NK-92 (cell line): ENCODE results near the gene ALG5.

Experiments used
- DNase-seq: peaks from one replicate; lab custom pipeline; 2025; ENCODE audit not compliant: unreplicated experiment; lab: John Stamatoyannopoulos, UW

ALG5 gene

DNA sequence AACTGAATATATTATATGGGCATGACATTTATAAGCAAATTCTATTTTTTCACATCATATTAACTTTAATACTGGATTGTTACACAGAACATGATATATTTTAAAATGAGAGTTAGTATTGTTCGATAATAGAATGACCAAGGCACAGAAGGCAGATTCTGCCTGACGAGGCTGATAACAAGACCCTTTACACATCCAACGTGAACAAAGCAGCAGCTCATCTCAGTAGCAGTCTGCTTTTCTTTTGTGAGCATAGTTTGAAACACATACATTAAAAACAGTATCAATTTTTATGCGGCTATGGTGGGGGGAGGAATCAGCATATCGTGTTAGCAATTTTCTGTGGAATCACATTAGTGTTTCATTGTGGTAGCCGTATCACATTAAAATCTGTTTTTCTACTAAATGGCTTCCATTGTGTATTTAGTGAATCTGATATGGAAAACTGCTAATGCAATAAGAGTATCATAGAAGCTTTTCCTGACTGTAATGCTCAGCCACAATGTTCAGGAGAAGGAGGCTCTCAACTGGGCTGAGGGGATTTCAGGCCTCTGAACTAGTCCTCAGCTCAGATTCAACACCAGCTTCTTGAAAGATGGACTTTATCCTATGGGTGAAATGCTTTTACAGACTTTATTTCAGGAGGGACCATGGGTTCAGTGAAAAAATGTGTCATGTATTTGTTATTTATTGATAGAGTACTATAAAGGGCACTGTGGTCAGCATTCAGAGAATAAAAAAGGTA is 83.1 kb downstream of the ALG5 start:
- no peak for DNase-seq

DNA sequence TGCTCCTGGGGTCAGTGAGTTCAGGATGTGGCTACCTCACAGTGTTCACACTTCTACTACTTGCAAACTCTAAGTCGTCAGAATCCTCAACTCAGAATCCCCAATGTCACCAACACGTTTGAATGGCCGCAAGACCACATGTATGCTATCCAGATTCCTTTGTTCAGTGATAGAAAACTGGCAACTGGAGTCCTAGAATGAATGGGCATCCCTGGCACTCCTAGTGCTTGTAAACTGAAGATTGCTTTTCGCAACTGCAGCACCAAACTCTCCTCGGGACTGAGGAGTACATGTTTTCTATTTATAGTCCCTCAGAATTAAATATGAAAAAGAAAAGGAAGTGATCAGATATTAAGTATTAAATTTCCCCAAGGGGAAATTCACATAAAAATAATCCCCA is 84.0 kb downstream of the ALG5 start:
- no peak for DNase-seq

DNA sequence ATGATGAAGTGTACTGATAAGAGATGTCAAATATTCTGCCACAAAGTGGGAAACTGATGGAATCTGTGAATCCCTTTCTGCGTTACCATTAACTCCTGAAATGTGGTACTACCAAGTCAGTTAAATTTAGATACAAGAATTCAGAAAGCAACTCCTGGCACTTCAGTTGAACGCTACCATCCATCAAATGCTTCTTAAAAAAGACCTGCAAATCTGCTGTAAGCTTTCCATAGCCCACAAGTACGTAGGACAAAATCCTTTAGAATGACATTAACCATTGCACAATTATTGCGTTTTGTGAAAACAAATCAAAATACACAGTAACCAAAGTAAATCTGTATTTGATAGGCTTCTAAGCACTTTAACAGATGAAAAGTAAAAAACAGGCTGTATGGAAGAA is 84.5 kb downstream of the ALG5 start:
- DNase-seq, result no peak

DNA sequence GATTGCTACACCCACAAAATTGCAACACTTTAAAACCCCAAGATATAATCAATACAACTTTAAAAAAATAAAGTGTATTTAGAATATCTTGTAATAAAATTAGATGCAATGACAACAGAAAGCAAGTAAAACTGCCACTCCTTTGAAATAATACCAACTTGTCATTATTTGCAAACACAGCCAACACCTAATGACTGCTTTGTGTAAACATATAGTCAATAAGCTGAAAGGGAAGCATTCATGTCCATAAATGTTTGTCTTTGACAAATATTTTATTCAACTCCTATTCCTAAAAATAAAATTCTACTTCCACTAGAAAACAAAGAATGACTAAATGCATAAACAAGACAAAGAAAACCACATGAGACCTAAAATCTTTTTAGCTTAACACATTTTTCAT is 85.7 kb downstream of the ALG5 start:
- no peak for DNase-seq

DNA sequence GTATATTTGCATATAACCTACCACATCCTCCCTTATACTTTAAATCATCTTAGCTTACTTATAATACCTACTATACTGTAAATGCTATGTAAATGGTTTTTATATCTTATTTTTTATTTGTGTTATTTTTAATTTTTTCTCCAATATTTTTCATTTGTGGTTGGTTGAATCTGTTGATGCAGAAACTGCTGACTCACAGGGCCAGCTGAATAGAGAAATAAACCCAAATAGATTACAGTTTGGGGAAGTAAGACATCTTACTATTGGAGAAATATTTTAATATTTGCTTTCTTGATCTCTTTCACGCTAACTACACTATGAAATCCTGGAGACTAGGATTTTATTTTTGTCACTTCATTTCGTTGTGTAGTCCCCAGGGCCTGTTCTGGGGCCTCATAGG is 86.2 kb downstream of the ALG5 start:
- no peak for DNase-seq

DNA sequence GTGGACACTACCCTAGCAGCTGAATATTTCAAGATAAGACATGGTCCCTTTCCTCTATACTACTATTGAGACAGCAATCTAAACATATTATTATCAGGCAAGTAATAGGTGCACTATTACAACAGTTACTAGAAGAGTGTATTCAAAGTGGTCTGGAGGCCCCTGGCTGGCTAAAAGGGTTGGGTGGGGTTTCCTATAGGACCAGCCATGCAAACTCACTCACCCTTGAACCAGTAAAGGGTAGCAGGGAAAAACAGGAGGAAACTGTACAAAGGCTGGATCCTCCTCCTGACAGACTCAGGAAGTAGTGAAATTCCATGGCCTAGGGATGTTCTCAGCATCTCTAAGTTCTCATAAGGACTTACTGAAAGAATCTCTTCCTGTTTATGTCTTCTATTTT is 86.8 kb downstream of the ALG5 start:
- DNase-seq, result no peak

DNA sequence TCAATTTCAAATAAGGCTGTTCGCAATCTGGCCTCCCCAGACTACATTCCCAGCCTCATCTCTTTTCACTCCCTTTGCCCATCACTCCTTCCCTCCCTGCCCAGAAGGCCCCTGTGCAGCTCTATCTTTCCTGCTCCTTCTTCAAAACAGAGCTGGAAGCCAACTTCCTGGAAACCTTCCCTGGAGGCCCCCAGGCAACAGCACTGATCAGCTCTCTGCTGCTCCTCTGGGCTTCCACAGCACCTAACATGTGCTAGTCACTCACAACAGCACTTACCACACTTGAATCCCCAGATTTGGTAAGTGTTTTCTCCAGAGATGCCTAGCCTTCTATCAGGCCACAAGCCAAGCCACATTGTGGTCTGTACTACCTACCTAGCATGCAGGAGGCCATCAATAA is 88.6 kb downstream of the ALG5 start:
- no peak for DNase-seq

DNA sequence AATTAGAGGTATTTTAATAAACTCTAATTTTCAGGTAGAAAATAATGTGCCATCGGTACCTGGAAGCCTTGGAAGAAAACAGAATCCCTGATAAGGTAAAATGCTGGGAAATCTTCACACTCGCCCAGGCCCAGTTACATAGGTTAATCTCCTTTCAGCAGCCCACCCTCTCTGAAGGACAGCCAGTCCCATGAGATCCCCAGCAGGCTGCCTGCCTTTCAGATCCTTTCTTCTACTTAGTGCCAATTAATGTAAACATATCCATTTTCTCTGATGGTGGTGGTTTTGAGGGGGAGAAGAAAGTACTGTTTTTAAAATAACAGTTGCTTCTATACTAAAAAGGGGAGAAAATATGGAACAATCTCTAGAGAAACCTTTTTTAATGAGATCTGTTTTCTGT is 91.3 kb downstream of the ALG5 start:
- DNase-seq, result no peak

DNA sequence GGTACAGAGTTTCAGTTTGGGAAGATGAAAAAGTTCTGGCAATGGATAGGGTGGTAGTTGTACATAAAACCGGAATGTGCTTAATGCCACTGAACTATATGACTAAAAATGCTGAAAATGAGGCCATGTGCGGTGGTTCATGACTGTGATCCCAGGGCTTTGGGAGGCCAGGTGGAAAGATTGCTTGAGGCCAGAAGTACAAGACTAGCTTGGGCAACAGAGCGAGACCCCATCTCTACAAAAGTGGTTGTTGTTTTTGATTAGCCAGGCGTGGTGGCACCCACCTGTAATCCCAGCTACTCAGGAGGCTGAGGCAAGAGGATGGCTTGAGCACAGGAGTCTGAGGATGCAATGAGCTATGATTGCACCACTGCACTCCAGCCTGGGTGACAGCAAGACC is 91.9 kb downstream of the ALG5 start:
- no peak for DNase-seq

DNA sequence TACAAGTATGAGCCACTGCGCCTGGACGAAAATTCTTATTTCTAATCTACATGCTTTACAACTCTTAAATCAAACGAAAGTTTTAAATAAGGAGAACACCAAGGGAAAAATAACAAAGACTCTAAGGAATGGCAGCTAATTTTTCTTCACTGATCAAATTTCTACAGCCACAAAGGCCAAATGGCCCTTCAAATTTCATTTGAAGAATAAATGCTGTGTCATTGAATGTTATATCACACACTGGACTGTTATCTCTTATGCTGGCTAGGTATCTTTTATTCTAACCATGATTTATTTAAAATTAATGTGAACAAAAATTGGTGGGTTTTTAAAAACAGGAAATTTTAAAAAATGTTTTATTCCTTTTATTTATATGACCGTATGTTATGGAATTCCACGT is 93.2 kb downstream of the ALG5 start:
- DNase-seq, result no peak

DNA sequence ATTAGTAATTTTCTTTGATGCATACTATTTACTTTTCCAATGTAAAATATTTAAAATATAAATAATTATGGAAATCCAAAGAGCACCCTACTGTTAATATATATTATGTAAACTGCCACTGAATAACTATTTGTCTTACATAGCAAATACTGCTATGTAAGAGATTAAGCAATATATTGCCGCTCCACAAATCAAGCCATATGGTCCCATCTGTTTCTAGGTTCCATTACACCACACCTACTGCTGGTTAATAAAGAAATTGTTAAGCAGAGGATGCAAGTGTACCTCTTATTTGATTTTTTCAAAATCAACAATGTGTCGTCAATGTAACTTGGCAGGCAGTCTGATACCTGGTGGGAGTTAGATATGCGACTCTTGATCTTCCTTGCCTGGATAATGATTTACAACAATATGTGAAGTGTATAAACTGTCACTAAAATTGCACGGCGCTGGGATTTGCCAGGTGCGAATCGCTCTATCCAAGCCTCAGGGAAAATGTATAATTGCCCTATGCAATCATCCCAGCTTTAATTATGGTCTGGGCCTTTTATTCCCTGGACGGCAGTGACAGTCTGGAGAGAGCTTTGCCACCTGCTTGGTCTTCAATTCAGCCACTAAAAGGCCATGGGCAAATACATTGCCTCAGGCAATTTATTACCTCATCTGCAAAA is 95.1 kb downstream of the ALG5 start:
- no peak for DNase-seq
